ENCODE results near the gene BEST4.
"Not testable (repeated sequence)": the region's sequence is repeated elsewhere in the genome, so short reads cannot be mapped to it uniquely, and the experiment has no call there.

The BEST4 gene

GRCh38 chr1:44819196-44819607 is 31.2 kb upstream of the BEST4 start:
- DNase-seq = no peak

- DNase-seq = no peak
Measured at GRCh38 chr1:44817771-44818495, 30.0 kb upstream of the BEST4 start.

GRCh38 chr1:44817307-44817706 is 29.3 kb upstream of the BEST4 start:
- DNase-seq = no peak

GRCh38 chr1:44815926-44816325 is 28.0 kb upstream of the BEST4 start:
- DNase-seq = not testable (repeated sequence)

GRCh38 chr1:44812822-44813543 is 25.0 kb upstream of the BEST4 start:
- DNase-seq = no peak

- DNase-seq = no peak
Measured at GRCh38 chr1:44811234-44811633, 23.3 kb upstream of the BEST4 start.

- not testable (repeated sequence) for DNase-seq
Measured at GRCh38 chr1:44810762-44811105, 22.8 kb upstream of the BEST4 start.

- DNase-seq = no peak
Measured at GRCh38 chr1:44810101-44810761, 22.3 kb upstream of the BEST4 start.

- no peak for DNase-seq
Measured at GRCh38 chr1:44808938-44809917, 21.3 kb upstream of the BEST4 start.

GRCh38 chr1:44808063-44808937 is 20.3 kb upstream of the BEST4 start, which contains the start of gene BTBD19:
Gene BTBD19, plus strand, starts transcription at chr1:44808523. Its CDS starts 298 bp downstream, at chr1:44808821.
- no peak for DNase-seq

- DNase-seq = no peak
Measured at GRCh38 chr1:44807364-44808062, 19.5 kb upstream of the BEST4 start.

- DNase-seq = no peak
Measured at GRCh38 chr1:44806704-44807363, 18.9 kb upstream of the BEST4 start, which contains the start of gene DYNLT4. Gene DYNLT4, minus strand, starts transcription at chr1:44807351. Its CDS starts 683 bp downstream, at chr1:44806668.

- no peak for DNase-seq
Measured at GRCh38 chr1:44806025-44806703, 18.2 kb upstream of the BEST4 start.

- DNase-seq = no peak
Measured at GRCh38 chr1:44805311-44806024, 17.5 kb upstream of the BEST4 start.

- DNase-seq = no peak
Measured at GRCh38 chr1:44803312-44804095, 15.5 kb upstream of the BEST4 start.

- DNase-seq = no peak
Measured at GRCh38 chr1:44803062-44803311, 15.0 kb upstream of the BEST4 start.

- no peak for DNase-seq
Measured at GRCh38 chr1:44802306-44803061, 14.5 kb upstream of the BEST4 start.

Measured in NCI-H1105 (cell line).